ENCODE data around the gene NFATC4.

GRCh38 chr14:24428628-24429394 is 60.8 kb downstream of the NFATC4 start:
- TF ChIP-seq TEAD4 (CRISPR knock-in tag; IDR thresholded peaks at IDR 0.05) = no peak
- TF ChIP-seq, protein P1, sequence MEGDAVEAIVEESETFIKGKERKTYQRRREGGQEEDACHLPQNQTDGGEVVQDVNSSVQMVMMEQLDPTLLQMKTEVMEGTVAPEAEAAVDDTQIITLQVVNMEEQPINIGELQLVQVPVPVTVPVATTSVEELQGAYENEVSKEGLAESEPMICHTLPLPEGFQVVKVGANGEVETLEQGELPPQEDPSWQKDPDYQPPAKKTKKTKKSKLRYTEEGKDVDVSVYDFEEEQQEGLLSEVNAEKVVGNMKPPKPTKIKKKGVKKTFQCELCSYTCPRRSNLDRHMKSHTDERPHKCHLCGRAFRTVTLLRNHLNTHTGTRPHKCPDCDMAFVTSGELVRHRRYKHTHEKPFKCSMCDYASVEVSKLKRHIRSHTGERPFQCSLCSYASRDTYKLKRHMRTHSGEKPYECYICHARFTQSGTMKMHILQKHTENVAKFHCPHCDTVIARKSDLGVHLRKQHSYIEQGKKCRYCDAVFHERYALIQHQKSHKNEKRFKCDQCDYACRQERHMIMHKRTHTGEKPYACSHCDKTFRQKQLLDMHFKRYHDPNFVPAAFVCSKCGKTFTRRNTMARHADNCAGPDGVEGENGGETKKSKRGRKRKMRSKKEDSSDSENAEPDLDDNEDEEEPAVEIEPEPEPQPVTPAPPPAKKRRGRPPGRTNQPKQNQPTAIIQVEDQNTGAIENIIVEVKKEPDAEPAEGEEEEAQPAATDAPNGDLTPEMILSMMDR (IDR thresholded peaks at IDR 0.05) = no peak
- no peak for TF ChIP-seq ZNF138 (CRISPR knock-in tag; conservative IDR thresholded peaks at IDR 0.05)
- no peak for TF ChIP-seq PRRX2 (CRISPR knock-in tag; IDR thresholded peaks at IDR 0.05)
- TF ChIP-seq ATF6 (CRISPR knock-in tag; IDR thresholded peaks at IDR 0.05) = no peak
- no peak for TF ChIP-seq ELF4 (CRISPR knock-in tag; IDR thresholded peaks at IDR 0.05; ENCODE audit: low read depth)
- TF ChIP-seq, protein P2, sequence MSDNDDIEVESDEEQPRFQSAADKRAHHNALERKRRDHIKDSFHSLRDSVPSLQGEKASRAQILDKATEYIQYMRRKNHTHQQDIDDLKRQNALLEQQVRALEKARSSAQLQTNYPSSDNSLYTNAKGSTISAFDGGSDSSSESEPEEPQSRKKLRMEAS (CRISPR knock-in tag; IDR thresholded peaks at IDR 0.05) = no peak
- TF ChIP-seq HMGXB4 (CRISPR knock-in tag; IDR thresholded peaks at IDR 0.05) = no peak
- no peak for TF ChIP-seq CBFB (CRISPR knock-in tag; IDR thresholded peaks at IDR 0.05; ENCODE audit: low read depth)
- no peak for TF ChIP-seq ZNF512 (CRISPR knock-in tag; IDR thresholded peaks at IDR 0.05; ENCODE audit: borderline replicate concordance)
